Endodermal cell (in vitro differentiated cells): ENCODE measurements around the gene P2RX6. TPM values are rescaled to one million over a fixed set of nuclear protein-coding genes. Genes with fewer than 3 reads are reported as not detected.

Experiments used
- DNase-seq: peaks from one replicate; pipeline ENCODE4 v3.0.0-alpha.2; 2017
- H3K27ac ChIP-seq: 2 replicates; pipeline ENCODE4 v1.5.1; 2013; ENCODE audit warnings: mild to moderate bottlenecking, low read depth, low read length, moderate library complexity
- H3K27me3 ChIP-seq: 2 replicates; pipeline ENCODE4 v1.6.1; 2013; ENCODE audit warnings: mild to moderate bottlenecking, low read length, moderate library complexity; ENCODE audit not compliant: insufficient read depth, control insufficient read depth, poor library complexity, severe bottlenecking
- H3K36me3 ChIP-seq: 2 replicates; pipeline ENCODE4 v1.7.0; 2013; ENCODE audit warnings: mild to moderate bottlenecking, low read length, moderate library complexity; ENCODE audit not compliant: control insufficient read depth, insufficient read depth
- H3K4me1 ChIP-seq: one replicate; pipeline ENCODE4 v1.7.0; 2013; ENCODE audit warnings: low read length; ENCODE audit not compliant: control insufficient read depth, insufficient read depth
- H3K4me3 ChIP-seq: 2 replicates; pipeline ENCODE4 v1.5.1; 2013; ENCODE audit warnings: mild to moderate bottlenecking, low read length, moderate library complexity
- H3K9ac ChIP-seq: 2 replicates; pipeline ENCODE4 v1.6.1; 2013; ENCODE audit warnings: mild to moderate bottlenecking, low read length, moderate library complexity; ENCODE audit not compliant: poor library complexity, severe bottlenecking; ENCODE audit errors: extremely low read depth
- H3K9me3 ChIP-seq: 2 replicates; pipeline ENCODE4 v1.6.1; 2013; ENCODE audit warnings: mild to moderate bottlenecking, low read length, moderate library complexity; ENCODE audit not compliant: control insufficient read depth
- H3K27ac Mint-ChIP-seq: 2 replicates; pipeline ENCODE4 v1.8.0; 2020; ENCODE audit warnings: mixed read lengths
- H3K27me3 Mint-ChIP-seq: 2 replicates; pipeline ENCODE4 v1.8.0; 2021; ENCODE audit warnings: mild to moderate bottlenecking, mixed read lengths; ENCODE audit not compliant: insufficient read depth
- H3K36me3 Mint-ChIP-seq: 2 replicates; pipeline ENCODE4 v1.8.0; 2020; ENCODE audit warnings: low read depth, mixed read lengths
- H3K4me1 Mint-ChIP-seq: 2 replicates; pipeline ENCODE4 v1.8.0; 2020; ENCODE audit warnings: mixed read lengths
- H3K4me3 Mint-ChIP-seq: 2 replicates; pipeline ENCODE4 v1.8.0; 2020; ENCODE audit warnings: mild to moderate bottlenecking, moderate library complexity, mixed read lengths
- H3K9me3 Mint-ChIP-seq: 2 replicates; pipeline ENCODE4 v1.8.0; 2020; ENCODE audit warnings: mild to moderate bottlenecking, mixed read lengths
- WGBS, 2 experiments: methylation state at CpG; one replicate each; pipeline versions ENCODE4 v1.1.5 to v1.1.7; 2013; ENCODE audit warnings: missing lambda C conversion rate in 2 of 2, mixed read lengths in 1 of 2; ENCODE audit not compliant: insufficient coverage in 1 of 2, insufficient read length in 1 of 2; 5-methylcytosine and 5-hydroxymethylcytosine counted together
- total RNA-seq, 2 donors: library from RNA; stranded (reverse); fragmentation: NEBNext Ultra II Directional in 1 of 2; extraction: Animal tissue kit (Norgen Biotek cat#: 25700) in 1 of 2; gene quantifications; 2 replicates in 1 of 2; 3 replicates in 1 of 2; pipeline ENCODE4 v1.2.1, GENCODE V29; 2021
- TF ChIP-seq, protein P1 (sequence below): fragments of 200-600 bp; sonication (generic); conservative IDR thresholded peaks from 2 replicates; pipeline ENCODE4 v1.5.0; 2021; ENCODE audit warnings: antibody characterized with exemption, mild to moderate bottlenecking

P2RX6 gene
- total RNA-seq, 2 donors from 2014 or later, result 0.73 to 1.9 TPM

DNA sequence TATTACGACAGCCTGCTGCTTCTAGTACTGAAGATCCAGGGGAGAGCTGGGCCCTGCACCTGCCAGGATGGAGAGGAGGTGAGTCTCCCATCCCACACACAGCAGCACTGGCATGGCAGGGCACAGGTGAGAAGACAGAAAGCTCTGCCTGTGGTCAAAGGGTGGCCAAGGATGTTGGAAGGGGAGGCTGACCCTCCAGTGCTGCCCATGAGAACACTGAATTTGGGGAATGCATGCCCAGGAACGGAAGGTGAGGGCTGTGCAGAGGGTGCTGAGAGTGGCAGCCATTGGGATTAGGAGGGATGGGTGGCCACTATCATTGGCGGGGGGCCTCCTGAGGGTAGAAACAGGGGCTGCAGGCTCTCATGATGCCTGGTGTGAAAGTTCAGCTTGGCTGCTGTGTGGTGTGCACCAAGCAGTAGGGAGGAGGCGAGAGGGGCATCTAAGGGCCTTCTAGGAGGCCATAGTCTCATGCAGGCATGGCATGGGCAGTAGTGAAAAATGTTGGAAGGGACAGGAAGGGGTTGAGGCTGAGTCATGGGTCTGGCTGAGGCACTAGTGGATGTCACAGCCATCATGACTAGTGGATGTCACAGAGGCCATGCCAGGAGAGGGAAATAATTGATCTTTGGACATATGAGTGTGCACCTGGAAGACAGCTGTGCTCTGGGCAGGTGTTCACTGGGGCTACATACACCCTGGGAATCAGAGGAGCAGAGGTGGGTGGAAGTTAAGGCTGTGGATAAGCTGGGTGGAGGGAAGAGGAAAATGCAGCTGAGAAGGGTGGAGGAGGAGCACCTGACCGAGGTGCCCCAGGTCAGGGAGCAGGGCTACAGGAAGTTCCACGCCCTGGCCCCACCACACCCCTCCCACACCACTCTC lies 28.3 kb downstream of the P2RX6 start:
- peaks cover 7% of the 10 kb centered on the region for H3K4me1 Mint-ChIP-seq
- H3K27ac Mint-ChIP-seq, result no peak overlapping the region
- TF ChIP-seq, protein P1, sequence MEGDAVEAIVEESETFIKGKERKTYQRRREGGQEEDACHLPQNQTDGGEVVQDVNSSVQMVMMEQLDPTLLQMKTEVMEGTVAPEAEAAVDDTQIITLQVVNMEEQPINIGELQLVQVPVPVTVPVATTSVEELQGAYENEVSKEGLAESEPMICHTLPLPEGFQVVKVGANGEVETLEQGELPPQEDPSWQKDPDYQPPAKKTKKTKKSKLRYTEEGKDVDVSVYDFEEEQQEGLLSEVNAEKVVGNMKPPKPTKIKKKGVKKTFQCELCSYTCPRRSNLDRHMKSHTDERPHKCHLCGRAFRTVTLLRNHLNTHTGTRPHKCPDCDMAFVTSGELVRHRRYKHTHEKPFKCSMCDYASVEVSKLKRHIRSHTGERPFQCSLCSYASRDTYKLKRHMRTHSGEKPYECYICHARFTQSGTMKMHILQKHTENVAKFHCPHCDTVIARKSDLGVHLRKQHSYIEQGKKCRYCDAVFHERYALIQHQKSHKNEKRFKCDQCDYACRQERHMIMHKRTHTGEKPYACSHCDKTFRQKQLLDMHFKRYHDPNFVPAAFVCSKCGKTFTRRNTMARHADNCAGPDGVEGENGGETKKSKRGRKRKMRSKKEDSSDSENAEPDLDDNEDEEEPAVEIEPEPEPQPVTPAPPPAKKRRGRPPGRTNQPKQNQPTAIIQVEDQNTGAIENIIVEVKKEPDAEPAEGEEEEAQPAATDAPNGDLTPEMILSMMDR, result no peak
- H3K4me1 ChIP-seq, result peaks cover 5% of the 10 kb centered on the region
- H3K27me3 Mint-ChIP-seq, result peaks cover 20% of the 10 kb centered on the region
- no peak overlapping the region for H3K4me3 Mint-ChIP-seq
- H3K36me3 ChIP-seq, result no peaks in the 10 kb centered on the region
- H3K9me3 Mint-ChIP-seq, result no peaks in the 10 kb centered on the region
- H3K36me3 Mint-ChIP-seq, result no peaks in the 10 kb centered on the region
- WGBS, 2 experiments, result 86 to 93% methylated on average over 4 to 6 of the region's 6 CpGs
- no peaks in the 10 kb centered on the region for H3K27me3 ChIP-seq
- no peaks in the 10 kb centered on the region for H3K9me3 ChIP-seq
- no peak for DNase-seq
- no peak overlapping the region for H3K4me3 ChIP-seq
- H3K27ac ChIP-seq, result no peak overlapping the region
- H3K9ac ChIP-seq, result no peak overlapping the region

DNA sequence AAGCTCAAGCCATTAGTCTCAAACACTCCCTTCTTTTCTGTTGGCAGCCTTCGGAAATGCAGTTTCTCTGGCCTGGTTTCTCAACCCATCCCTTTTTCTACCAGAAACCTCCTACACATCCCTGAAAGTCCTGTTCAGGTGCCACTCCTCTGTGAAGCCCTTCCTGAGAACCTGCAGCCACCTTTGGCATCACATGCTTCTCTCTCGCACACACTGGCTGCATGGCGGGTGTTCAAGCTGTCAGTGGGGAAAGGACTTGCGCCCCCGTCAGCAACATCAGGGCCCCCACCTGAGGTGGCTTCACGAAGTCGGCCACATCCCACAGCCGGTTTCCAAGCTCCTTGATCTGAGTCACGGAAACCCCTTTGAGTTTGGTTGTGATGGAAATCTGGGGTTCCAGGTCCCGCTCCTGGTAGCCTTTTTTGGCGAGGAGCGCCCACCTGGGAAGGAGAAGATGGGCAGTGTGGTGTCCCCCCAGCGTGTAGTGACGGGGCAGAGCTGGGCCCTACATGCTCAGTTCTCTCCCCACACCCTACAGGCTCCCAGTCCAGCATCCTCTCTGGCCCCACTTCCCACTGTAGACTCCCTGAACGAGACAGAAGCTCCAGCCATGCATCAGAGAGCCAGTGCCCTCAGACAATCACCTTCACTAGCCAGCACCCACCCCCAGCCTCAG lies 29.0 kb downstream of the P2RX6 start:
- Histone ChIP-seq H3K9ac (no peak overlapping the region), H3K27ac (peak overlapping the region; percentile 73)
- H3K36me3 Mint-ChIP-seq, result no peaks in the 10 kb centered on the region

GRCh38 chr22:21044931-21045584 lies 30.1 kb downstream of the P2RX6 start:
- H3K27me3 ChIP-seq, result no peaks in the 10 kb centered on the region
- H3K36me3 ChIP-seq, result no peaks in the 10 kb centered on the region
- peak overlapping the region; percentile 28 for H3K9ac ChIP-seq
- no peaks in the 10 kb centered on the region for H3K36me3 Mint-ChIP-seq
- H3K4me3 ChIP-seq, result peak overlapping the region; percentile 85
- no peaks in the 10 kb centered on the region for H3K9me3 ChIP-seq
- WGBS, 2 experiments, result 39 to 41% methylated on average over 9 to 15 of the region's 15 CpGs
- H3K27me3 Mint-ChIP-seq, result peaks cover 20% of the 10 kb centered on the region
- H3K4me1 Mint-ChIP-seq, result peaks cover 7% of the 10 kb centered on the region
- H3K27ac ChIP-seq, result peak overlapping the region; percentile 73
- no peak for DNase-seq
- H3K27ac Mint-ChIP-seq, result peak overlapping the region; percentile 73
- H3K4me3 Mint-ChIP-seq, result peak overlapping the region; percentile 66
- H3K9me3 Mint-ChIP-seq, result no peaks in the 10 kb centered on the region
- TF ChIP-seq, protein P1, result no peak
- H3K4me1 ChIP-seq, result peaks cover 5% of the 10 kb centered on the region

More for the DNA sequence above, 29.0 kb downstream of the P2RX6 start:
- H3K4me3 ChIP-seq, result no peak overlapping the region
- H3K36me3 ChIP-seq, result no peaks in the 10 kb centered on the region
- no peak overlapping the region for H3K27ac Mint-ChIP-seq
- no peaks in the 10 kb centered on the region for H3K27me3 ChIP-seq
- H3K4me1 ChIP-seq, result peaks cover 5% of the 10 kb centered on the region
- H3K4me1 Mint-ChIP-seq, result peaks cover 7% of the 10 kb centered on the region
- H3K9me3 ChIP-seq, result no peaks in the 10 kb centered on the region
- TF ChIP-seq, protein P1, result no peak
- H3K27me3 Mint-ChIP-seq, result peaks cover 20% of the 10 kb centered on the region
- H3K4me3 Mint-ChIP-seq, result no peak overlapping the region
- 91 to 100% methylated on average over 5 to 15 of the region's 15 CpGs for WGBS, 2 experiments
- no peaks in the 10 kb centered on the region for H3K9me3 Mint-ChIP-seq
- DNase-seq, result no peak
